ENCODE data around the gene PEX12.

- TF ChIP-seq POLR2A (IDR thresholded peaks at IDR 0.05) = no peak
- no peak for TF ChIP-seq CTCF (IDR thresholded peaks at IDR 0.05)
Measured at GRCh38 chr17:35597604-35598003, 19.2 kb upstream of the PEX12 start.

Measured in uterus (tissue), 2 donors.